OCI-LY1 (cell line): ENCODE data around the gene DEDD.

Experiments
- H2AFZ ChIP-seq: fragments of 200-600 bp; sonication (generic), shearing (Covaris generic); 2 replicates; pipeline ENCODE4 v1.6.0; 2014; ENCODE audit warnings: antibody characterized with exemption, mild to moderate bottlenecking, low read length
- H3F3A ChIP-seq: fragments of 200-600 bp; sonication (generic), shearing (Covaris generic); 2 replicates; pipeline ENCODE4 v1.6.0; 2014; ENCODE audit warnings: mild to moderate bottlenecking, antibody characterized with exemption, low read length, moderate library complexity; ENCODE audit not compliant: insufficient read depth
- H3K27ac ChIP-seq: fragments of 200-600 bp; sonication (generic); 2 replicates; pipeline ENCODE4 v1.5.1; 2014; ENCODE audit warnings: low read length, mixed run types, mild to moderate bottlenecking, low read depth; ENCODE audit not compliant: poor library complexity, severe bottlenecking
- H3K27me3 ChIP-seq: fragments of 200-600 bp; sonication (generic); 2 replicates; pipeline ENCODE4 v1.6.0; 2014; ENCODE audit warnings: antibody characterized with exemption, mild to moderate bottlenecking, low read length, moderate library complexity; ENCODE audit not compliant: insufficient read depth
- H3K36me3 ChIP-seq: fragments of 200-600 bp; sonication (generic); 2 replicates; pipeline ENCODE4 v1.6.1; 2014; ENCODE audit warnings: mild to moderate bottlenecking, antibody characterized with exemption, low read length, moderate library complexity, mixed read lengths; ENCODE audit not compliant: insufficient read depth
- H3K4me1 ChIP-seq: fragments of 200-600 bp; sonication (generic); 2 replicates; pipeline ENCODE4 v1.5.1; 2014; ENCODE audit warnings: mild to moderate bottlenecking, low read length, moderate library complexity; ENCODE audit not compliant: insufficient read depth, severe bottlenecking
- H3K4me2 ChIP-seq: fragments of 200-600 bp; sonication (generic), shearing (Covaris generic); 2 replicates; pipeline ENCODE4 v1.6.1; 2014; ENCODE audit warnings: low read length
- H3K4me3 ChIP-seq: fragments of 200-600 bp; sonication (generic); 2 replicates; pipeline ENCODE4 v1.5.1; 2014; ENCODE audit warnings: low read length, low read depth, mild to moderate bottlenecking, mixed read lengths; ENCODE audit not compliant: poor library complexity, severe bottlenecking
- H3K79me2 ChIP-seq: fragments of 200-600 bp; shearing (Covaris generic); 2 replicates; pipeline ENCODE4 v1.6.1; 2016; ENCODE audit warnings: mixed run types, low read length, mixed read lengths; ENCODE audit not compliant: insufficient read depth
- H3K9ac ChIP-seq: fragments of 200-600 bp; sonication (generic), shearing (Covaris generic); 2 replicates; pipeline ENCODE4 v1.6.1; 2014; ENCODE audit warnings: mild to moderate bottlenecking, low read length, mixed read lengths
- H3K9me2 ChIP-seq: fragments of 200-600 bp; sonication (generic), shearing (Covaris generic); 2 replicates; pipeline ENCODE4 v1.6.1; 2014; ENCODE audit warnings: low read depth, mild to moderate bottlenecking, low read length, mixed read lengths
- H3K9me3 ChIP-seq: fragments of 200-600 bp; shearing (Covaris generic); 2 replicates; pipeline ENCODE4 v1.6.1; 2014; ENCODE audit warnings: low read length, mixed read lengths
- H4K20me1 ChIP-seq: fragments of 200-600 bp; sonication (generic), shearing (Covaris generic); 2 replicates; pipeline ENCODE4 v1.6.0; 2016; ENCODE audit warnings: mild to moderate bottlenecking, low read length; ENCODE audit not compliant: insufficient read depth
- CTCF ChIP-seq: fragments of 200-600 bp; sonication (generic), shearing (Covaris generic); IDR thresholded peaks from 2 replicates; pipeline ENCODE4 v1.5.1; 2017; ENCODE audit warnings: mild to moderate bottlenecking, antibody characterized with exemption, low read length, moderate library complexity, mixed read lengths
- EZH2 ChIP-seq: fragments of 200-600 bp; sonication (generic), shearing (Covaris generic); IDR thresholded peaks from 2 replicates; pipeline ENCODE4 v1.8.0; 2017; ENCODE audit warnings: borderline replicate concordance, mixed run types, mild to moderate bottlenecking, antibody characterized with exemption, low read length, moderate library complexity, mixed read lengths

Gene DEDD

GRCh38 chr1:161111527-161111926, 20.9 kb downstream of the DEDD start:
- H3K27ac ChIP-seq: no peak overlapping the region
- no peak overlapping the region for H2AFZ ChIP-seq
- H3K36me3 ChIP-seq: peaks cover 48% of the 10 kb centered on the region
- no peak overlapping the region for H3K9ac ChIP-seq
- no peaks in the 10 kb centered on the region for H4K20me1 ChIP-seq
- H3F3A ChIP-seq: no peaks in the 10 kb centered on the region
- no peaks in the 10 kb centered on the region for H3K9me2 ChIP-seq
- H3K4me2 ChIP-seq: no peak overlapping the region
- peaks cover 84% of the 10 kb centered on the region for H3K79me2 ChIP-seq
- H3K9me3 ChIP-seq: no peaks in the 10 kb centered on the region
- TF ChIP-seq CTCF (no peak), EZH2 (no peak)
- H3K4me3 ChIP-seq: no peak overlapping the region
- peaks cover 32% of the 10 kb centered on the region for H3K4me1 ChIP-seq
- H3K27me3 ChIP-seq: no peaks in the 10 kb centered on the region

GRCh38 chr1:161111117-161111516, 21.4 kb downstream of the DEDD start:
- Histone ChIP-seq H3K9ac (no peak overlapping the region), H3K79me2 (peaks cover 84% of the 10 kb centered on the region), H3K27ac (no peak overlapping the region), H4K20me1 (no peaks in the 10 kb centered on the region), H3K27me3 (no peaks in the 10 kb centered on the region), H3K4me2 (no peak overlapping the region), H3K36me3 (peaks cover 48% of the 10 kb centered on the region), H3K9me3 (no peaks in the 10 kb centered on the region), H3K4me3 (no peak overlapping the region), H3K9me2 (no peaks in the 10 kb centered on the region), H3K4me1 (peaks cover 28% of the 10 kb centered on the region), H2AFZ (no peak overlapping the region), H3F3A (no peaks in the 10 kb centered on the region)
- TF ChIP-seq EZH2: no peak
- TF ChIP-seq CTCF: no peak

- Histone ChIP-seq H3K36me3 (peaks cover 55% of the 10 kb centered on the region), H3K27me3 (no peaks in the 10 kb centered on the region), H3K9me2 (no peaks in the 10 kb centered on the region), H3K27ac (no peak overlapping the region), H3K4me3 (no peak overlapping the region), H3K9me3 (no peaks in the 10 kb centered on the region), H3K79me2 (peaks cover 50% of the 10 kb centered on the region), H3F3A (no peaks in the 10 kb centered on the region), H3K4me1 (no peaks in the 10 kb centered on the region), H3K9ac (no peak overlapping the region), H2AFZ (no peak overlapping the region), H4K20me1 (no peaks in the 10 kb centered on the region), H3K4me2 (no peak overlapping the region)
- TF ChIP-seq EZH2 (no peak), CTCF (no peak)
Measured at GRCh38 chr1:161106431-161106830, 26.0 kb downstream of the DEDD start.
